Endodermal cell (in vitro differentiated cells): Measurements from ENCODE around the gene AVL9. TPM values are rescaled to one million over a fixed set of nuclear protein-coding genes. Genes with fewer than 3 reads are reported as not detected.
A peak's percentile ranks its signal among the peaks of the same experiment; 100 is the strongest.

ENCODE experiments used
- DNase-seq: peaks from one replicate; pipeline ENCODE4 v3.0.0-alpha.2; 2017
- H3K27ac ChIP-seq: 2 replicates; pipeline ENCODE4 v1.5.1; 2013; ENCODE audit warnings: mild to moderate bottlenecking, low read depth, low read length, moderate library complexity
- H3K27me3 ChIP-seq: 2 replicates; pipeline ENCODE4 v1.6.1; 2013; ENCODE audit warnings: mild to moderate bottlenecking, low read length, moderate library complexity; ENCODE audit not compliant: insufficient read depth, control insufficient read depth, poor library complexity, severe bottlenecking
- H3K36me3 ChIP-seq: 2 replicates; pipeline ENCODE4 v1.7.0; 2013; ENCODE audit warnings: mild to moderate bottlenecking, low read length, moderate library complexity; ENCODE audit not compliant: control insufficient read depth, insufficient read depth
- H3K4me1 ChIP-seq: one replicate; pipeline ENCODE4 v1.7.0; 2013; ENCODE audit warnings: low read length; ENCODE audit not compliant: control insufficient read depth, insufficient read depth
- H3K4me3 ChIP-seq: 2 replicates; pipeline ENCODE4 v1.5.1; 2013; ENCODE audit warnings: mild to moderate bottlenecking, low read length, moderate library complexity
- H3K9ac ChIP-seq: 2 replicates; pipeline ENCODE4 v1.6.1; 2013; ENCODE audit warnings: mild to moderate bottlenecking, low read length, moderate library complexity; ENCODE audit not compliant: poor library complexity, severe bottlenecking; ENCODE audit errors: extremely low read depth
- H3K9me3 ChIP-seq: 2 replicates; pipeline ENCODE4 v1.6.1; 2013; ENCODE audit warnings: mild to moderate bottlenecking, low read length, moderate library complexity; ENCODE audit not compliant: control insufficient read depth
- H3K27ac Mint-ChIP-seq: 2 replicates; pipeline ENCODE4 v1.8.0; 2020; ENCODE audit warnings: mixed read lengths
- H3K27me3 Mint-ChIP-seq: 2 replicates; pipeline ENCODE4 v1.8.0; 2021; ENCODE audit warnings: mild to moderate bottlenecking, mixed read lengths; ENCODE audit not compliant: insufficient read depth
- H3K36me3 Mint-ChIP-seq: 2 replicates; pipeline ENCODE4 v1.8.0; 2020; ENCODE audit warnings: low read depth, mixed read lengths
- H3K4me1 Mint-ChIP-seq: 2 replicates; pipeline ENCODE4 v1.8.0; 2020; ENCODE audit warnings: mixed read lengths
- H3K4me3 Mint-ChIP-seq: 2 replicates; pipeline ENCODE4 v1.8.0; 2020; ENCODE audit warnings: mild to moderate bottlenecking, moderate library complexity, mixed read lengths
- H3K9me3 Mint-ChIP-seq: 2 replicates; pipeline ENCODE4 v1.8.0; 2020; ENCODE audit warnings: mild to moderate bottlenecking, mixed read lengths
- WGBS, 2 experiments: methylation state at CpG; one replicate each; pipeline versions ENCODE4 v1.1.5 to v1.1.7; 2013; ENCODE audit warnings: missing lambda C conversion rate in 2 of 2, mixed read lengths in 1 of 2; ENCODE audit not compliant: insufficient coverage in 1 of 2, insufficient read length in 1 of 2; 5-methylcytosine and 5-hydroxymethylcytosine counted together
- total RNA-seq, 2 donors: library from RNA; stranded (reverse); fragmentation: NEBNext Ultra II Directional in 1 of 2; extraction: Animal tissue kit (Norgen Biotek cat#: 25700) in 1 of 2; gene quantifications; 2 replicates in 1 of 2; 3 replicates in 1 of 2; pipeline ENCODE4 v1.2.1, GENCODE V29; 2021
- TF ChIP-seq, protein P1 (sequence below): fragments of 200-600 bp; sonication (generic); conservative IDR thresholded peaks from 2 replicates; pipeline ENCODE4 v1.5.0; 2021; ENCODE audit warnings: antibody characterized with exemption, mild to moderate bottlenecking

Gene AVL9
- total RNA-seq, 2 donors from 2014 or later: 44.0 to 54.5 TPM

GRCh38 chr7:32513210-32513609, 17.9 kb downstream of the AVL9 start:
- peaks cover 80% of the 10 kb centered on the region for H3K36me3 Mint-ChIP-seq
- 88 to 96% methylated on average over 1 of the region's 1 CpG for WGBS, 2 experiments

DNA sequence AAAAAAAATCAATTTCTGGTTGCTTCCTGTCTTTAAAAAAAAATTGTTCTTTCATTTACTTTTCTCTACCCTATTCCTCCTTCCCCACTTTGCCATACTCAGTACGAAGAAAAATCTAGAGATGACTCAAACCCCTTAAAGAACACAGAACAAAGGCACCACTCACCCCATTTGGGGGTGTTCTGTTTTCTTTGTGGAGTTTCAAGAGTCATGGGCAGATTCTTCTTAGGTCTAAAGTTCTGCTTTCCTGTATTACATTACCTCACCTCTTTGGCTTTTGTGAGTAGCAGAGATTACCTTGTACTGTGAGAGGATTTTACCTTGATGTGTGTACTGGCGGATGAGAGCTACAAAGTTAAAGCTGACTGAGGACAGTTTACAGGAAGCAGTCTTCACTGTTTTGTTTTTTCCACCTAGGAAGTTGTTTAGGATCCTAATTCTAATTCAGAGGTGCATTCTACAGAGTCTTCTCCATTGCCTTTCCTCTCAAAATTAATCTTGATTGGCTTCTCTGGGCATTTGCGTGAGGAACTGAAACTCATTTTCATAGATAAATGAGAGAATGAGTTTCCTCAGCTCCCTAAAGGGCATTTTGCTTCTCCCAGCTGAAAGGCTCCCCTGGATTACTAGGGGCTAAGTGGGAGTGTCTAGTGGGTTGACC, 20.7 kb downstream of the AVL9 start:
- Mint-ChIP-seq H3K36me3 (peaks cover 82% of the 10 kb centered on the region), H3K27me3 (no peaks in the 10 kb centered on the region), H3K4me3 (no peak overlapping the region), H3K9me3 (peaks cover 81% of the 10 kb centered on the region), H3K27ac (no peak overlapping the region), H3K4me1 (peaks cover 6% of the 10 kb centered on the region)
- 80 to 94% methylated on average over 1 to 3 of the region's 3 CpGs for WGBS, 2 experiments
- no peak for DNase-seq
- H3K27me3 ChIP-seq: no peaks in the 10 kb centered on the region
- H3K4me3 ChIP-seq: no peak overlapping the region
- peaks cover 73% of the 10 kb centered on the region for H3K9me3 ChIP-seq
- H3K9ac ChIP-seq: no peak overlapping the region
- H3K36me3 ChIP-seq: peaks cover 45% of the 10 kb centered on the region
- no peaks in the 10 kb centered on the region for H3K4me1 ChIP-seq
- TF ChIP-seq, protein P1, sequence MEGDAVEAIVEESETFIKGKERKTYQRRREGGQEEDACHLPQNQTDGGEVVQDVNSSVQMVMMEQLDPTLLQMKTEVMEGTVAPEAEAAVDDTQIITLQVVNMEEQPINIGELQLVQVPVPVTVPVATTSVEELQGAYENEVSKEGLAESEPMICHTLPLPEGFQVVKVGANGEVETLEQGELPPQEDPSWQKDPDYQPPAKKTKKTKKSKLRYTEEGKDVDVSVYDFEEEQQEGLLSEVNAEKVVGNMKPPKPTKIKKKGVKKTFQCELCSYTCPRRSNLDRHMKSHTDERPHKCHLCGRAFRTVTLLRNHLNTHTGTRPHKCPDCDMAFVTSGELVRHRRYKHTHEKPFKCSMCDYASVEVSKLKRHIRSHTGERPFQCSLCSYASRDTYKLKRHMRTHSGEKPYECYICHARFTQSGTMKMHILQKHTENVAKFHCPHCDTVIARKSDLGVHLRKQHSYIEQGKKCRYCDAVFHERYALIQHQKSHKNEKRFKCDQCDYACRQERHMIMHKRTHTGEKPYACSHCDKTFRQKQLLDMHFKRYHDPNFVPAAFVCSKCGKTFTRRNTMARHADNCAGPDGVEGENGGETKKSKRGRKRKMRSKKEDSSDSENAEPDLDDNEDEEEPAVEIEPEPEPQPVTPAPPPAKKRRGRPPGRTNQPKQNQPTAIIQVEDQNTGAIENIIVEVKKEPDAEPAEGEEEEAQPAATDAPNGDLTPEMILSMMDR: no peak
- no peak overlapping the region for H3K27ac ChIP-seq

More at GRCh38 chr7:32513210-32513609, 17.9 kb downstream of the AVL9 start:
- no peak overlapping the region for H3K4me3 ChIP-seq
- H3K27me3 ChIP-seq: no peaks in the 10 kb centered on the region
- no peak overlapping the region for H3K9ac ChIP-seq
- H3K9me3 Mint-ChIP-seq: peaks cover 57% of the 10 kb centered on the region
- no peaks in the 10 kb centered on the region for H3K4me1 ChIP-seq
- no peak for DNase-seq
- H3K27me3 Mint-ChIP-seq: no peaks in the 10 kb centered on the region
- peaks cover 34% of the 10 kb centered on the region for H3K36me3 ChIP-seq
- H3K4me3 Mint-ChIP-seq: no peak overlapping the region
- no peak overlapping the region for H3K27ac Mint-ChIP-seq
- H3K27ac ChIP-seq: no peak overlapping the region
- H3K9me3 ChIP-seq: peaks cover 55% of the 10 kb centered on the region
- H3K4me1 Mint-ChIP-seq: peaks cover 6% of the 10 kb centered on the region
- TF ChIP-seq, protein P1: no peak

- Mint-ChIP-seq H3K9me3 (peaks cover 81% of the 10 kb centered on the region), H3K4me1 (peaks cover 6% of the 10 kb centered on the region), H3K4me3 (no peak overlapping the region), H3K36me3 (peaks cover 82% of the 10 kb centered on the region), H3K27ac (no peak overlapping the region), H3K27me3 (no peaks in the 10 kb centered on the region)
- no peak for DNase-seq
- peak overlapping the region; percentile 35 for H3K4me3 ChIP-seq
- no peaks in the 10 kb centered on the region for H3K4me1 ChIP-seq
- H3K36me3 ChIP-seq: peaks cover 47% of the 10 kb centered on the region
- H3K9ac ChIP-seq: no peak overlapping the region
- no peaks in the 10 kb centered on the region for H3K27me3 ChIP-seq
- H3K9me3 ChIP-seq: peaks cover 79% of the 10 kb centered on the region
- H3K27ac ChIP-seq: no peak overlapping the region
- TF ChIP-seq, protein P1: no peak
- WGBS, 2 experiments: 97 to 100% methylated on average over 1 to 3 of the region's 3 CpGs
Observed at GRCh38 chr7:32516551-32517100, 21.3 kb downstream of the AVL9 start.
